Stimulated activated naive CD4-positive, alpha-beta T cell (primary cell): ENCODE data around the gene C12orf54.
"Not testable (repeated sequence)": the region's sequence is repeated elsewhere in the genome, so short reads cannot be mapped to it uniquely, and the experiment has no call there.

ENCODE experiments used
- DNase-seq, 6 experiments: peaks; one replicate each; lab custom pipeline; 2025; lab: John Stamatoyannopoulos, UW

The C12orf54 gene

GRCh38 chr12:48510111-48510510 is 27.8 kb downstream of the C12orf54 start:
- no peak for DNase-seq

GRCh38 chr12:48512855-48513254 is 30.6 kb downstream of the C12orf54 start:
- no peak for DNase-seq

GRCh38 chr12:48514728-48515127 is 32.4 kb downstream of the C12orf54 start:
- no peak for DNase-seq

- DNase-seq = not testable (repeated sequence)
These were observed 38.1 kb downstream of the C12orf54 start for GRCh38 chr12:48520381-48520780.

GRCh38 chr12:48525332-48525731 is 43.0 kb downstream of the C12orf54 start, which contains the start of gene OR8S1:
Gene OR8S1 (plus strand): TSS chr12:48525632. CDS start chr12:48525632, 0 bp downstream.
- no peak for DNase-seq

- DNase-seq = no peak
These were observed 45.8 kb downstream of the C12orf54 start for GRCh38 chr12:48527891-48528670.

GRCh38 chr12:48532601-48533000 is 50.3 kb downstream of the C12orf54 start:
- DNase-seq = peak in 3 of 6 experiments; percentile 24 to 60 (median 60)

GRCh38 chr12:48536602-48537001 is 54.3 kb downstream of the C12orf54 start:
- no peak for DNase-seq

- DNase-seq = peak; percentile 5 to 36 (median 19)
These were observed 60.1 kb downstream of the C12orf54 start for GRCh38 chr12:48542300-48542928.

GRCh38 chr12:48545833-48546469 is 63.7 kb downstream of the C12orf54 start:
- no peak for DNase-seq
